Right forelimb (tissue), 1 donor: ENCODE data around the gene CLDN5.
"Not testable (repeated sequence)": the region's sequence is repeated elsewhere in the genome, so short reads cannot be mapped to it uniquely, and the experiment has no call there.

Source experiments
- DNase-seq: peaks from one replicate; pipeline ENCODE4 v3.0.0-alpha.2; 2018

Gene CLDN5, protein sequence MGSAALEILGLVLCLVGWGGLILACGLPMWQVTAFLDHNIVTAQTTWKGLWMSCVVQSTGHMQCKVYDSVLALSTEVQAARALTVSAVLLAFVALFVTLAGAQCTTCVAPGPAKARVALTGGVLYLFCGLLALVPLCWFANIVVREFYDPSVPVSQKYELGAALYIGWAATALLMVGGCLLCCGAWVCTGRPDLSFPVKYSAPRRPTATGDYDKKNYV

DNA sequence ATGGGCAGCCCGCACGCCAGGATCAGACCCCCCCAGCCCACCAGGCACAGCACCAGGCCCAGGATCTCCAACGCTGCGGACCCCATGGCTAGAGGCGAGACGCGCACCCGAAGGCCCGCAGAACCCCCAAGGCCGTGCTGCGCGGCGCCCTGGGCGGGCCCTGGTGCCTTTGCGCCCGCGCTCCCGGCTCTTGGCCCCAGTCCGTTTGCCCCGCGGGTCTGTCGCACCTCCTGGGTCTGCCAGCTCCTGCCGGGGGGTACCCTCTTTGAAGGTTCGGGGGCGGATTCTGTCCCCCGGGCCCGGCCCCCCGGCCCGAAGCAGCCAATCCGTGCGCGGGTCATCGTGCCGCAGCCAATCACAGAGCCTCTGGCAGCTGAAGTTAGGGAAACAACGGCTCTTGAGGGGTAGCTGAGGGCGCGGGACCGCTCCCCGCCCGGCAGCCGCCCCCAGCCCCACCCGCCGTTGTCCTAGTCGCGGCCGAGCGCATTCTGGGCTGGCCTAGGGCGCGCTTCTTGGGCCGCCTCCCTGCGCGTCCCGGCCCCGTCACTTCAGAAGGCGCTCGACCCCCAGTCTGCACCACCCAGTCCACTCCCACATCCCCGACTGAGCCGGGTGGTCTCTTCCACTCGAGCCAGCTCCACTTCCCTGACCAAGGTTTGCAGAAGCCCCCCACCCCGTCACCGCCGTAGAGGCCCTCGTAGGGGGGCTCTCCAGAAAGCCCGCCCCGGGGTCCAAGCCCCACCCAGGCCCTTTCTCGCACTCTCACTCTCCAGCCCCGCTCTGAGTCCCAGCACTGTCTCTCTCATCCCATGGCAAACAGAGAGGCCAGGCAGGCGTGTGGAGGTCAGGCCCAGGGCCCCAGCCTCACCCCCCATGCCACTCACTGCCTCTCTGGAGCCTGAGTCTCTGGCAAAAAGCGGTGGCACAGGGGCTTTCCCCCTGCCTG is at the start of gene CLDN5:
CLDN5 (minus strand) TSS at position 241 of the 946 bp plus-strand sequence; CDS start at position 86, 155 bp downstream.
- no peak for DNase-seq

- no peak for DNase-seq
Observed at GRCh38 chr22:19571995-19572394, 47.8 kb upstream of the CLDN5 start.

DNA sequence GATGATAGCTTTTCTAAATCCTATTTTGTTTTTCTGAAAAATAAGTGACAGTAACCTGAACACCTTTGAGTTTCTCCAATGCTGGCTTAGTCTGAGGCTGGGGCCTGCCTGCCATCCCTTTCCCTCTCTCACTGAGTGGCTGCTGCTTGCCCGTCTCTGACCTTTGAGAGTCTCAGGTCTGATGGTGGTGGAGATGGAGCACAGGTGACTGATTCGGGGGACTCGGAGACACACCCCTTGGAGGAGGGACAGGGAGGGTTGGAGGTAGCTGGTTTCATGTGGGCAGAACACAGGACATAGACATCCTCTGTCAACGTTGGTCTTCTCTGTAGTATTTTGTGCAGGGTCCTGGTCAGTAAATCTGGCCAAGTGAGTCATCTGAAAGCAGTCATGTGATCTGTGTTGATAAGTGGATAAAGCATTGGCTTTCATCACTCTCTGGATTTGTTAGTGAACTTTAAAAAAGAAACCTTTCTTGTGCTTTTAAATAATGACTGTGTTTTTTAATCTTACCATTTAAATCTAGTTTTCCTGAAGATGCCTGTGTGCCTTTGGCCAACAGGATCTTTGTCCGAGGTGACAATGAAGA is 47.1 kb upstream of the CLDN5 start:
- DNase-seq = no peak

GRCh38 chr22:19569976-19570375 is 45.8 kb upstream of the CLDN5 start:
- no peak for DNase-seq

- DNase-seq = no peak
Observed at GRCh38 chr22:19569276-19569640, 45.0 kb upstream of the CLDN5 start.

- no peak for DNase-seq
Observed at GRCh38 chr22:19568337-19569275, 44.4 kb upstream of the CLDN5 start.

GRCh38 chr22:19567157-19568009 is 43.2 kb upstream of the CLDN5 start:
- no peak for DNase-seq

DNA sequence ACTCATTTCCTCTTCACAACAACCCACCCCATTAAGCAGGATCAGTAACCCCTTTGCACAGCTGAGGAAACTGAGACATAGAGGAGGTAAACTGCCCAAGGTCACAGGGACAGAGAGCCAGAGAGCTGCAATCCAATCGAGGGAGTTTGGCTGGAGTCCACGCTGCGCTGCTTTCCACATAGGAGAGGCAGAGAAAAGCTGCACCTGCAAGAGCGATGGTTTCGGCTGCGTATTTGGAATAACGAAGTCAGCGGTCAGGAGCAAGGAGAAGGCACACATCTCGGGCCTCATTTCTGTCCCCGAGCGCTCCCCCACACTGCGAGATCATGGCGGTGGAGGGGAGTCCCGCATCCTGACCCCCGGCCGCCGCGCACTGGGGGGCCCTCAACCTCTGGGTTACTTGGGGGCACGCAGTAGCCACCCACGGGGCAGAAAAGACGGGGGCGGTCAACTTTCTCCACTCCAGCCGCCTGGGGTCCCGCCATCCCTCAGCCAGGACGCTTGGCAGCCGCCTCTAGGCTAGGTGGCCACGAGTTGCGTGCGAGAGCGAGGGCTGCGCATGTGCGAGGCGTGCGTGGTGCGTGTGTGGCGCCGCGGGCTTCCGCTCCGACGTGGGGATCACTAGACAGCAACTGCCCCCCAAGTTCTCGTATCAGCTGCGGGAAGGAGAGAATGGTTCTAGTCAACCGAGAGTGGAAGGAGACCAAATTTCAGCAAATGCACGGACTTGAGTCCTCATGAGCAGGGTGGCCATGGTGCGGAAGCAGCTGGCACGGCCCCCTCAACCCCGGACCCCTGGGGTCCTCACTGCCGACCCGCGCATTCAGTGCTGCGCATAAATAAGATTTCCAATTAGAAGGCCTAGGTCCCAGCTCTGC is 42.3 kb upstream of the CLDN5 start:
- no peak for DNase-seq

DNA sequence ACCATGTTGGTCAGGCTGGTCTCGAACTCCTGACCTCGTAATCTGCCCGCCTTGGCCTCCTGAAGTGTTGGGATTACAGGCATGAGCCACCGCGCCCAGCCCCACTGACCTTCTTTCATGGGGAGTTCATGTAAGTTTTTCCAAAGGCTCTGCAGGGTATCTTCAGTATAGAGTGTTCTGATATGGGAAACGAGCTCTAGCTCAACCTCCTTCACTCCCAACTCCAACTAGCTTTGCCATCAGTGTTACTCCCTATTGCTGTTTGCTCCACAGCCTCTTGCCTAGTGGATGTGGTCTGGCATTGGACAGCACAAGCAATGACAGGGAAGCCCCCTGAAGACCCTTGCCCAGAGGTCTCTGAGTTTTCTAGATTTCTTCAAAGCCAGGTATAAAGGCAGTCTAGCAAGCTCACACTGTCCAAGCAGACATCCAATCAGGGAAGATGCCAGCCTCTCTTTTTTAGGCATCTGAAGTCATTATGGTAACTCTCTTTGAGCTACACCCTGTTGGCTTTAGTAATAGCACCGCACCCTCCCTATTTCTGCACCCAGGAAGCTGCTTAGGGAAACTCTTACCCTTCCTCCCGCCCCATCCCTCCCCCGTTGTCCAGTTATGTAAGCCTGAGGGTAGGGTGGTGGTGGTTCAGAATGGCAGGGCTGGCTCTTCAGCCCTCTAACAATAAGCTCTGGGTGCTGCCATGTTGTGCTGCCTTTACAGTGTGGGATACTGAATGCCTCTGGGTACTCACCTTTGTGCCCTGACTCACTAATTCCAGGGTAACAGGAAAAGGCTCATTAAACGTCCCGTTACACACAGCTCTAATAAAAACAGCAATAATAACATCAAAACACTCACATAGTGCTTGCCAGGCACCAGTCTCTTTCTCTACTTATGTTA is 41.4 kb upstream of the CLDN5 start:
- DNase-seq = no peak

DNA sequence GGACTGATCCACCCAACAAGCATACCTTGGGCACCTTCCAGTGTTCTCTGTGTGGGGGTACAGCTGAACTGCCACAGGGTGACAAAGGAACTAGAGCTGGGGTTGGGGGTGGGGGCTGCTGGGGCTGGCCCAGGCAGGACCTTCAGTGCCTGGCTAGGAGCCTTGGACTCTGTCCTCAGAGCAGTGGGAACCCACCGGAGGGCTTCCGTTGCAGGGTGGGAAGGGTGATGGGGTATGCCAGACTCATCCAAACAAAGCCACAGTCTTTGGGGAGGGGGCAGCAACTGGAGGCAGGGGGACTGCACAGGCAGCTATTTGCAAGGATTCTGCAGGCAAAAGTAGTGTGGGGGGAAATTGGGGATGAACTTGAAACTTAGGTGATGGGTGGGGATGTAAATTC is 35.7 kb upstream of the CLDN5 start:
- DNase-seq = no peak

DNA sequence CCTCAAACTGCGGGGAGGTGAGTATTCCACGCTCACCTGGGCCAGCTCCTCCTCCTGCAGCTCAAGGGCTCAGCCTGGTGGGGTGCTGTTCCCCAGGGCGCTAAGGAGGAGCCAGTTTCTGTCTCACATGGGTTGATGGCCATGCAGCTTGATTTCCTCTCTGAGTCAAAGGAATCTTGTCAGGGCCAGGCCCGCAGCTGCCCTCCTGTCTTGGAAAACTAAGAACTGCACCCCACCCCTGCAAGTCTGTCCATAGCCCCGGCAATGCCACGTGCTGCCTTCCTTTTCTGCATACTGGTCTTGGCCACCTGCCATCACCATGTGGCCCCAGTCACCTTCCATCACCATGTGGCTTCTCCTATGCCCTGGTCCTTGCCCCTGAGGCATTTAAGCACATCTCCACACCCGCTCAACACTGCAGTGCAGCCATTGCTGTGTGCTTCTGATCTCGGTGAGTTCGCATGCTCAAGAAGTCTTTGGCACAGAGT is 35.2 kb upstream of the CLDN5 start:
- DNase-seq = no peak

DNA sequence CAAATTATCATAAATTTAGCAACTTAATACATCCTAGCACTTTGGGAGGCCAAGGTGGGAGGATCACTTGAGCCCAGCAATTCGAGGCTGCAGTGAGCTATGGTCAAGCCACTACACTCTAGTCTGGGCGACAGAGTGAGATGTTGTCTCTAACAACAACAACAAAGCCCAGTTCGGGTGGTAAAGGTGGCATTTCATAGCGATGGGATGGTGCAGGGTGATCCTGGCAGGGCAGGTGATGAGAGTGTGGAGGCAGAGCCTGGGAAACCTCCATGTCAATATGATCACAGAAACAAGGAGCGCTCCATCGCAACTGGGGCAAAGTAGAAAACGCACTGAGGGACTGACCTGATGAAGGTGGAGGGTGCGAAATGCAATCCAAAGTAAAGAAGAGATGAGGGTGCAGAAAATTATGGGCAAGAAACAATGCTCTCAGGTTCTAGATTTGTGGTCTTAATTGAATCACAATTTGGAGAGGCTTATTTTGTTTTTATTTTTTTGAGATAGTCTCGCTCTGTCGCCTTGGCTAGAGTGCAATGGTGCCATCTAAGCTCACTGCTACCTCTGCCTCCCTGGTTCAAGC is 32.8 kb upstream of the CLDN5 start:
- DNase-seq = no peak

GRCh38 chr22:19555651-19556050 is 31.4 kb upstream of the CLDN5 start:
- no peak for DNase-seq

DNA sequence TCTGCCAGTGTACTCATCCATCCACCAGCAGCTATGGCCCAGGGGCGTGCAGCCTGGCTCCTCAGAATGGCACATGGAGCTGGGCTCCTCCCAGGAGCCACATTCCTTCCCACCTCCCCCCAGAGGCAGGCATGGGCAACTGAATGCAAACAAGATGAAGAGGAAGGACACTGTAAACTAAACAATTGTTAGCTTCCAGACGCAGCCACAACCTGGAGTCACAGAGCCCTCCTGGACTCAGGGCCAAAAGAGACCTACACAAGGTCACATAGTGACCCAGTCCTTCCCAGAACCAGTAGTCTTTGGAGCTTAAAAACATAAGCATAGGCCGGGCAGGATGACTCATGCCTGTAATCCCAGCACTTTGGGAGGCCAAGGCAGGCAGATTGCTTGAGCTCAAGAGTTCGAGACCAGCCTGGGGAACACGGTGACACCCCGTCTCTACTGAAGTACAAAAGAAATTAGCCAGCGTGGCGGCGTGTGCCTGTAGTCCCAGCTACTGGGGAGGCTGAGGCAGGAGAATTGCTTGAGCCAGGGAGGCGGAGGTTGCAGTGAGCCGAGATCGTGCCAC is 30.7 kb upstream of the CLDN5 start:
- no peak for DNase-seq

DNA sequence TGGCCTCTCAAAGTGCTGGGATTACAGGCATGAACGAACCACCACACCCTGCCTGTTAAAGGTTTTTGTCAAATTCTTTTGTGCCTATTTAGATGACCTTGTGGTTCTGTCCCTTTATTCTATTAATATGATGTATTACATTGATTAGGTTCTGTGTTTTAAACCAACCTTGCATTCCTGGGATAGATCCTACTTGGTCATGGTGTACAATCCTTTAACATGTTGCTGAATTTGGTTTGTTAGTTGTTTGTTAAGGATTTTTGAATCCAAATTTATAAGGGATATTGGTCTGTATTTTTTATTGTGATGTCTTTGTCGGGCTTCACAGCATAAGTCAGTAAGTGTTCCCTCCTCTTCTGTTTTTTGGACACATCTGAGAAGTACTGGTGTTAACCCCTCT is 29.0 kb upstream of the CLDN5 start:
- no peak for DNase-seq

- DNase-seq = no peak
Observed at GRCh38 chr22:19550382-19550781, 26.2 kb upstream of the CLDN5 start.

GRCh38 chr22:19549428-19549827 is 25.2 kb upstream of the CLDN5 start:
- no peak for DNase-seq

DNA sequence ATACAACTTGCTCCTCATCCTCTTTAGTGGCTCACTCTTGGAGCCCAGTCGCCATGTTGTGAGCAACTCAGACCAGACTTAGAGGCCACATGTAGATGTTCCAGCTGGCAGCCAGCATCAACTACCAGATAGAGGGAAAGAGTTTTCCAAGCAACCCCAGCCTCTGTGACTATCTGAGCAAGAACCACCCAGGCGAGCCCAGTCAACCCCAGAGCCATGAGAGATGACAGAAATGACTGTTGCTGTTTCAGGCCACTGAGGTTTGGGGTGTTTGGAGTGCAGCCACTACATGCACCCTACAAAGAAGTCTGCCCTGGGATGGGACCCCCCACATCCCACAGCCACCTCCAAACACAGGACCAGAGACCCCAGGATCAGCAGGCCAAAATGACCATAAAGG is 24.8 kb upstream of the CLDN5 start:
- DNase-seq = no peak

GRCh38 chr22:19548427-19548826 is 24.2 kb upstream of the CLDN5 start:
- not testable (repeated sequence) for DNase-seq
